Progenitor cell of endocrine pancreas (in vitro differentiated cells): ENCODE measurements around the gene MTG2. TPM values are rescaled to one million over a fixed set of nuclear protein-coding genes. Genes with fewer than 3 reads are reported as not detected.

Experiments used
- DNase-seq: peaks from one replicate; pipeline ENCODE4 v3.0.0; 2021; ENCODE audit warnings: low spot score; ENCODE audit not compliant: unreplicated experiment
- H3K27ac Mint-ChIP-seq: 2 replicates; pipeline ENCODE4 v1.8.0; 2021; ENCODE audit warnings: mild to moderate bottlenecking, moderate library complexity, mixed read lengths
- H3K27me3 Mint-ChIP-seq: 2 replicates; pipeline ENCODE4 v1.8.0; 2021; ENCODE audit warnings: mixed read lengths
- H3K36me3 Mint-ChIP-seq: 2 replicates; pipeline ENCODE4 v1.8.0; 2022; ENCODE audit warnings: mixed read lengths; ENCODE audit not compliant: insufficient read depth
- H3K4me1 Mint-ChIP-seq: 2 replicates; pipeline ENCODE4 v1.8.0; 2021; ENCODE audit warnings: low read depth, mixed read lengths
- H3K4me3 Mint-ChIP-seq: 2 replicates; pipeline ENCODE4 v1.8.0; 2021; ENCODE audit warnings: low read depth, mild to moderate bottlenecking, moderate library complexity, mixed read lengths
- H3K9me3 Mint-ChIP-seq: 2 replicates; pipeline ENCODE4 v1.8.0; 2021; ENCODE audit warnings: low read depth, mixed read lengths
- CTCF ChIP-seq: fragments of 200-600 bp; sonication (generic); IDR thresholded peaks from one replicate; pipeline ENCODE4 v1.5.0; 2021; ENCODE audit warnings: antibody characterized with exemption, mild to moderate bottlenecking; ENCODE audit not compliant: unreplicated experiment
- total RNA-seq: library from RNA; stranded (reverse); gene quantifications from 2 replicates; pipeline ENCODE4 v1.2.1, GENCODE V29; 2021

Gene MTG2
- total RNA-seq, 1 donor from 2014 or later = 31.6 TPM

GRCh38 chr20:62231292-62231691, 48.5 kb downstream of the MTG2 start:
- H3K27me3 Mint-ChIP-seq = peaks cover 11% of the 10 kb centered on the region
- TF ChIP-seq CTCF = no peak
- H3K4me3 Mint-ChIP-seq = no peak overlapping the region
- no peak for DNase-seq
- H3K9me3 Mint-ChIP-seq = no peaks in the 10 kb centered on the region
- no peak overlapping the region for H3K27ac Mint-ChIP-seq
- H3K36me3 Mint-ChIP-seq = no peaks in the 10 kb centered on the region
- H3K4me1 Mint-ChIP-seq = no peaks in the 10 kb centered on the region

GRCh38 chr20:62232194-62232593, 49.4 kb downstream of the MTG2 start:
- Mint-ChIP-seq H3K9me3 (no peaks in the 10 kb centered on the region), H3K4me1 (no peaks in the 10 kb centered on the region), H3K4me3 (no peak overlapping the region), H3K27me3 (peaks cover 3% of the 10 kb centered on the region), H3K27ac (no peak overlapping the region), H3K36me3 (no peaks in the 10 kb centered on the region)
- DNase-seq = no peak
- no peak for TF ChIP-seq CTCF

- TF ChIP-seq CTCF = no peak
- H3K9me3 Mint-ChIP-seq = no peaks in the 10 kb centered on the region
Measured at GRCh38 chr20:62232770-62233645, 50.2 kb downstream of the MTG2 start.

GRCh38 chr20:62233684-62234083, 50.9 kb downstream of the MTG2 start:
- no peak overlapping the region for H3K4me3 Mint-ChIP-seq
- H3K27ac Mint-ChIP-seq = no peak overlapping the region
- no peaks in the 10 kb centered on the region for H3K36me3 Mint-ChIP-seq
- no peak for DNase-seq
- no peaks in the 10 kb centered on the region for H3K9me3 Mint-ChIP-seq
- H3K27me3 Mint-ChIP-seq = peaks cover 3% of the 10 kb centered on the region
- no peak for TF ChIP-seq CTCF
- peaks cover 3% of the 10 kb centered on the region for H3K4me1 Mint-ChIP-seq

More at GRCh38 chr20:62232770-62233645, 50.2 kb downstream of the MTG2 start:
- no peak overlapping the region for H3K4me3 Mint-ChIP-seq
- peaks cover 3% of the 10 kb centered on the region for H3K4me1 Mint-ChIP-seq
- H3K36me3 Mint-ChIP-seq = no peaks in the 10 kb centered on the region
- DNase-seq = no peak
- H3K27me3 Mint-ChIP-seq = peaks cover 3% of the 10 kb centered on the region
- no peak overlapping the region for H3K27ac Mint-ChIP-seq

DNA sequence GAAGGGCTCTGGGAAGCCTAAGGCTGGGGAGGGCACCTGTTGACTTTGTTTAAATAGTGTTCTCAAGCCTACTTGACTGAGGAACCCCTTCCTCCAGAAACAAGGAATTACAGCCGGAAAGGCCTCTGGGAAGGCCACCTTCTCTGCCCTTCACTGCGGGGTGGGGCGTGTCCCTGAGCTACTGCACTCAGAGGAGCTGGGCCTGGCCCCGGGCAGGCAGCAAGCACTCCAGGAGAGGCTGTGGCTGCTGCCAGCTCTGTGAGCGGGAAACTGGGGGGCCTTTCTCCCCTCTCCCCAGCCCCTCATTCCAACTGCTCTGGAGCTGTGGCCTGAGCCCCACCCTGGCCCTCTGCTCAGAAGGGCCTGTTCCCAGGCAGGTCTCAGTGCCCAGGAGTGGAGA, 51.5 kb downstream of the MTG2 start:
- Mint-ChIP-seq H3K4me1 (peaks cover 4% of the 10 kb centered on the region), H3K4me3 (no peak overlapping the region), H3K27me3 (peaks cover 3% of the 10 kb centered on the region), H3K9me3 (no peaks in the 10 kb centered on the region), H3K36me3 (no peaks in the 10 kb centered on the region), H3K27ac (no peak overlapping the region)
- no peak for DNase-seq
- no peak for TF ChIP-seq CTCF
